GM12878 (cell line): ENCODE data around the gene ITGA2. TPM values are rescaled to one million over a fixed set of nuclear protein-coding genes. Genes with fewer than 3 reads are reported as not detected.

Experiments used
- ATAC-seq: fragments of 200-7000 bp; cut with Tn5 transposase; 3 replicates; pipeline ENCODE4 v1.9.1; 2020; ENCODE audit warnings: mild to moderate bottlenecking, moderate library complexity
- BruUV-seq: library from RNA; stranded (reverse); fragments of 400-500 nt; replicated peaks from 2 replicates; lab custom pipeline; 2021; lab: Mats Ljungman, UMichigan
- CTCF ChIA-PET: fragments of 300-600 bp; sonication (Branson Sonifier 250); formaldehyde crosslinking; extraction: SDS; loops from one replicate; lab custom pipeline; 2021; ENCODE audit warnings: inconsistent platforms; lab: Yijun Ruan, JAX
- POLR2A ChIA-PET: fragments of 350-600 bp; formaldehyde crosslinking; extraction: SDS; loops from one replicate; lab custom pipeline; 2021; ENCODE audit warnings: inconsistent platforms; lab: Charles Lee
- RAD21 ChIA-PET: fragments of 300-600 bp; sonication (Branson Sonifier 250); formaldehyde crosslinking; loops from one replicate; lab custom pipeline; 2023; ENCODE audit warnings: antibody characterized with exemption; ENCODE audit not compliant: unreplicated experiment; lab: Charles Lee
- SMC1A ChIA-PET: fragments of 300-600 bp; sonication (Branson Sonifier 250); formaldehyde crosslinking; loops from one replicate; lab custom pipeline; 2023; ENCODE audit not compliant: unreplicated experiment, uncharacterized antibody; lab: Charles Lee
- DNase-seq: peaks from one replicate; pipeline ENCODE4 v3.0.0-alpha.2; 2011; ENCODE audit warnings: low read depth, low spot score
- FAIRE-seq: peaks from 3 replicates; lab custom pipeline; 2011; peaks lifted over from hg19 to GRCh38; lab: Jason Lieb, UNC
- H2AFZ ChIP-seq: 2 replicates; pipeline ENCODE4 v1.6.0; 2011; ENCODE audit warnings: low read depth, low read length, control low read depth; ENCODE audit not compliant: control insufficient read depth
- H3K27ac ChIP-seq: 2 replicates; pipeline ENCODE4 v1.5.1; 2011; ENCODE audit warnings: control low read depth; ENCODE audit not compliant: control insufficient read depth, insufficient read depth
- H3K27me3 ChIP-seq, 2 experiments: replicated peaks in 1 of 2; 2 replicates each; pipeline versions ENCODE4 v1.6.0 to v1.6.1; 2011; ENCODE audit warnings: low read length in 1 of 2; ENCODE audit not compliant: control insufficient read depth in 2 of 2, insufficient read depth in 2 of 2
- H3K36me3 ChIP-seq, 2 experiments: 2 replicates each; pipeline ENCODE4 v1.5.1; 2011; ENCODE audit warnings: low read length in 1 of 2; ENCODE audit not compliant: control insufficient read depth in 2 of 2, insufficient read depth in 2 of 2
- H3K4me1 ChIP-seq: 2 replicates; pipeline ENCODE4 v1.6.1; 2011; ENCODE audit warnings: mild to moderate bottlenecking, low read length, moderate library complexity, mixed read lengths; ENCODE audit not compliant: control insufficient read depth, insufficient read depth
- H3K4me2 ChIP-seq: 2 replicates; pipeline ENCODE4 v1.6.0; 2011; ENCODE audit warnings: control low read depth; ENCODE audit not compliant: control insufficient read depth, insufficient read depth
- H3K4me3 ChIP-seq: fragments of 200-600 bp; sonication (generic); 2 replicates; pipeline ENCODE4 v1.5.1; 2016
- H3K79me2 ChIP-seq: 2 replicates; pipeline ENCODE4 v1.6.0; 2011; ENCODE audit warnings: low read length; ENCODE audit not compliant: control insufficient read depth, insufficient read depth
- H3K9ac ChIP-seq: 2 replicates; pipeline ENCODE4 v1.8.0; 2011; ENCODE audit warnings: low read length, control low read depth, mixed read lengths; ENCODE audit not compliant: control insufficient read depth, insufficient read depth
- H3K9me3 ChIP-seq: replicated peaks from 3 replicates; pipeline ENCODE4 v1.5.1; 2011; ENCODE audit warnings: mild to moderate bottlenecking, low read length; ENCODE audit not compliant: control insufficient read depth, insufficient read depth
- H4K20me1 ChIP-seq: 2 replicates; pipeline ENCODE4 v1.6.0; 2011; ENCODE audit not compliant: control insufficient read depth, insufficient read depth
- ATF7 ChIP-seq: fragments of 450-650 bp; IDR thresholded peaks from 2 replicates; pipeline ENCODE4 v1.6.1; 2016; ENCODE audit warnings: low read depth, mild to moderate bottlenecking
- CBX5 ChIP-seq: sonication (generic); IDR thresholded peaks from 2 replicates; pipeline ENCODE4 v1.6.1; 2016; ENCODE audit warnings: low read depth, moderate library complexity, mild to moderate bottlenecking, inconsistent platforms
- CTCF ChIP-seq, 3 experiments: IDR thresholded peaks in 2 of 3; conservative IDR thresholded peaks in 1 of 3; 2 replicates each; pipeline ENCODE4 v1.5.1; 2011; ENCODE audit warnings: low read depth in 3 of 3, low read length in 3 of 3, mild to moderate bottlenecking in 3 of 3, control low read depth in 2 of 3, moderate library complexity in 2 of 3, inconsistent platforms in 1 of 3, mixed read lengths in 1 of 3; ENCODE audit not compliant: control insufficient read depth in 2 of 3, insufficient read depth in 1 of 3; ENCODE audit errors: extremely low read depth in 1 of 3
- CUX1 ChIP-seq: IDR thresholded peaks from 2 replicates; pipeline ENCODE4 v1.6.1; 2012; ENCODE audit warnings: improper control_type of control experiment, low read depth, low read length; ENCODE audit not compliant: insufficient replicate concordance
- EZH2 ChIP-seq: IDR thresholded peaks from 2 replicates; pipeline ENCODE4 v1.6.1; 2012; ENCODE audit warnings: low read depth, mild to moderate bottlenecking, control low read depth, inconsistent platforms, low read length, borderline replicate concordance; ENCODE audit not compliant: control insufficient read depth
- JUND ChIP-seq: IDR thresholded peaks from 2 replicates; pipeline ENCODE4 v1.6.1; 2012; ENCODE audit warnings: low read depth, mild to moderate bottlenecking, low read length, improper control_type of control experiment, moderate library complexity
- LARP7 ChIP-seq: fragments of 450-650 bp; IDR thresholded peaks from 2 replicates; pipeline ENCODE4 v1.6.1; 2017; ENCODE audit warnings: mild to moderate bottlenecking
- MEF2A ChIP-seq: IDR thresholded peaks from 2 replicates; pipeline ENCODE4 v1.6.1; 2011; ENCODE audit warnings: low read depth, mild to moderate bottlenecking, low read length, moderate library complexity; ENCODE audit not compliant: insufficient read depth
- MXI1 ChIP-seq: fragments of 150-350 bp; IDR thresholded peaks from 2 replicates; pipeline ENCODE4 v1.6.1; 2011; ENCODE audit warnings: low read depth, mild to moderate bottlenecking, inconsistent platforms, low read length, improper control_type of control experiment
- NFIC ChIP-seq: IDR thresholded peaks from 2 replicates; pipeline ENCODE4 v1.6.1; 2012; ENCODE audit warnings: low read depth, mild to moderate bottlenecking, inconsistent platforms, low read length, moderate library complexity
- NFYA ChIP-seq: IDR thresholded peaks from 2 replicates; pipeline ENCODE4 v1.6.1; 2011; ENCODE audit warnings: low read depth, mild to moderate bottlenecking, low read length, improper control_type of control experiment, borderline replicate concordance
- RBBP5 ChIP-seq: fragments of 200-600 bp; sonication (generic); conservative IDR thresholded peaks from 2 replicates; pipeline ENCODE4 v1.6.1; 2016
- RFX5 ChIP-seq: IDR thresholded peaks from 2 replicates; pipeline ENCODE4 v1.6.1; 2011; ENCODE audit warnings: low read depth, low read length, improper control_type of control experiment
- RUNX3 ChIP-seq: IDR thresholded peaks from 2 replicates; pipeline ENCODE4 v1.6.1; 2012; ENCODE audit warnings: low read length, inconsistent platforms
- SMAD1 ChIP-seq: fragments of 450-650 bp; IDR thresholded peaks from 2 replicates; pipeline ENCODE4 v1.6.1; 2018; ENCODE audit warnings: mild to moderate bottlenecking, low read depth; ENCODE audit not compliant: partially characterized antibody
- SPI1 ChIP-seq: IDR thresholded peaks from 2 replicates; pipeline ENCODE4 v1.6.1; 2011; ENCODE audit warnings: low read depth, mild to moderate bottlenecking, low read length, moderate library complexity, borderline replicate concordance; ENCODE audit not compliant: insufficient read depth
- SREBF1 ChIP-seq: IDR thresholded peaks from 2 replicates; pipeline ENCODE4 v1.6.1; 2012; ENCODE audit warnings: mild to moderate bottlenecking, low read length
- TAF1 ChIP-seq: IDR thresholded peaks from 2 replicates; pipeline ENCODE4 v1.6.1; 2011; ENCODE audit warnings: mild to moderate bottlenecking, low read depth, low read length, borderline replicate concordance
- ZBED1 ChIP-seq: IDR thresholded peaks from 2 replicates; pipeline ENCODE4 v1.6.1; 2016; ENCODE audit warnings: borderline replicate concordance
- WGBS: methylation state at CpG from one replicate; pipeline ENCODE4 v1.1.6; 2016; ENCODE audit warnings: low lambda C conversion rate; ENCODE audit not compliant: insufficient replicate concordance, insufficient coverage; ENCODE audit errors: missing lambda C conversion rate; 5-methylcytosine and 5-hydroxymethylcytosine counted together
- in situ Hi-C: fragments of 300-500 bp; cut with MboI; formaldehyde crosslinking; loops from 9 replicates; pipeline ENCODE4 v1.14.3; 2018; ENCODE audit warnings: mixed read lengths
- intact Hi-C: fragments of 100-400 bp; cut with micrococcal nuclease; formaldehyde crosslinking; loops from one replicate; pipeline ENCODE4 v1.14.2; 2022; ENCODE audit not compliant: unreplicated experiment
- polyA plus RNA-seq, 11 experiments: library from polyadenylated mRNA; depleted of rRNA in 4 of 11; unstranded in 6 of 11; stranded (reverse) in 5 of 11; fragments of >200 nt; fragmentation: Nextera tagmentation in 4 of 11; fragmentation: Illumina TruSeq in 1 of 11; extraction: Ambion mirVana in 4 of 11; extraction: Trizol in 1 of 11; gene quantifications; 1 replicate in 1 of 11; 2 replicates in 10 of 11; pipeline versions ENCODE4 v1.2.1 to v1.2.3, GENCODE V29; 2011 to 2016; ENCODE audit warnings: inconsistent platforms in 2 of 11, missing spikeins in 2 of 11, low read depth in 1 of 11
- total RNA-seq, 4 experiments: library from RNA; depleted of rRNA in 3 of 4; stranded (reverse); fragments of >200 nt in 3 of 4; fragmentation: Illumina TruSeq in 1 of 4; extraction: Trizol in 1 of 4; gene quantifications; 2 replicates each; pipeline versions ENCODE4 v1.2.1 to v1.2.3, GENCODE V29; 2013 to 2021

Gene ITGA2
- total and polyA plus RNA-seq, 10 of the 15 experiments (the other 5 are each of a cell fraction or from before 2014, with no cell fraction given): under 0.01 to 0.13 (median 0.03) TPM; not detected in 6

- POLR2A ChIA-PET: no interaction called here
- Histone ChIP-seq H3K9me3 (no peaks in the 10 kb centered on the region), H3K79me2 (no peaks in the 10 kb centered on the region), H3K4me1 (no peaks in the 10 kb centered on the region), H4K20me1 (no peaks in the 10 kb centered on the region), H2AFZ (no peak overlapping the region), H3K4me2 (no peak overlapping the region), H3K9ac (no peak overlapping the region), H3K27me3 (no peaks in the 10 kb centered on the region; a peak in 2 of 4 replicates), H3K27ac (no peak overlapping the region), H3K36me3 (no peaks in the 10 kb centered on the region), H3K4me3 (no peak overlapping the region)
- no TSS peak for BruUV-seq
- TF ChIP-seq TAF1: no peak
- TF ChIP-seq SREBF1: no peak
- no peak for TF ChIP-seq CUX1
- TF ChIP-seq EZH2: no peak
- no peak for TF ChIP-seq MXI1
- TF ChIP-seq RFX5: no peak
- TF ChIP-seq ZBED1: no peak
- TF ChIP-seq CBX5: no peak
- no peak for TF ChIP-seq ATF7
- no peak for TF ChIP-seq LARP7
- TF ChIP-seq NFIC: no peak
- TF ChIP-seq RUNX3: no peak
- TF ChIP-seq SMAD1: no peak
- no peak for TF ChIP-seq NFYA
- TF ChIP-seq RBBP5: no peak
- no peak for TF ChIP-seq MEF2A
- no peak for TF ChIP-seq CTCF (IDR thresholded peaks at IDR 0.05 in 2 of 3, conservative IDR thresholded peaks at IDR 0.05 in 1 of 3; ENCODE audit: control insufficient read depth in 2 of 3, extremely low read depth in 1 of 3, insufficient read depth in 1 of 3, low read depth in 3 of 3, low read length in 3 of 3)
- TF ChIP-seq SPI1: no peak
- no peak for TF ChIP-seq JUND
- ATAC-seq (no peak), FAIRE-seq (no peak), DNase-seq (no peak)
- CTCF ChIA-PET: interaction anchor here (0.8 kb wide), 1 partner anchor 1114 kb away, joined by 3 read pairs; no protein-coding TSS in a partner anchor
- SMC1A ChIA-PET: no interaction called here
- WGBS: 94% methylated on average over 1 of the region's 1 CpG
- intact Hi-C loops (no loop called here), in situ Hi-C loops (no loop called here)
- RAD21 ChIA-PET: no interaction called here
Observed at GRCh38 chr5:53120165-53120564, 131.0 kb downstream of the ITGA2 start.
